Psoas muscle (tissue), 8 donors: Measurements from ENCODE around the gene HSPA6. TPM values are rescaled to one million over a fixed set of nuclear protein-coding genes. Genes with fewer than 3 reads are reported as not detected.

Experiments used
- ATAC-seq, 4 donors: fragments of 200-7000 bp; cut with Tn5 transposase; one replicate each; pipeline ENCODE4 v1.9.1; 2020; ENCODE audit warnings: moderate library complexity in 3 of 4, mild to moderate bottlenecking in 2 of 4
- DNase-seq, 2 donors: peaks; one replicate each; pipeline ENCODE4 v3.0.0-alpha.2; 2020
- H3K27ac ChIP-seq: fragments of 200-600 bp; one replicate; pipeline ENCODE4 v1.8.0; 2022
- H3K27me3 ChIP-seq, 3 donors: fragments of 200-600 bp in 1 of 3; one replicate each; pipeline versions ENCODE4 v1.6.1 to v1.8.0; 2013 to 2022; ENCODE audit warnings: low read length in 2 of 3, mild to moderate bottlenecking in 2 of 3, moderate library complexity in 1 of 3; ENCODE audit not compliant: insufficient read depth in 3 of 3
- H3K36me3 ChIP-seq, 2 donors: fragments of 200-600 bp in 1 of 2; one replicate each; pipeline versions ENCODE4 v1.6.1 to v1.8.0; 2013 to 2022; ENCODE audit warnings: low read depth in 1 of 2, mild to moderate bottlenecking in 1 of 2, moderate library complexity in 1 of 2; ENCODE audit not compliant: insufficient read depth in 1 of 2
- H3K4me1 ChIP-seq: fragments of 200-600 bp; one replicate; pipeline ENCODE4 v1.8.0; 2022
- H3K4me3 ChIP-seq: fragments of 200-600 bp; one replicate; pipeline ENCODE4 v1.8.0; 2022; ENCODE audit warnings: mild to moderate bottlenecking
- H3K9me3 ChIP-seq: fragments of 200-600 bp; one replicate; pipeline ENCODE4 v1.8.0; 2022
- WGBS, 3 donors: extraction: QIAGEN DNeasy Blood & Tissue Kit; methylation state at CpG; one replicate each; pipeline versions ENCODE4 v1.1.6 to v1.1.7; 2013; 5-methylcytosine and 5-hydroxymethylcytosine counted together
- intact Hi-C, 2 donors: fragments of 100-400 bp; cut with DNase I; formaldehyde crosslinking; loops; one replicate each; pipeline versions ENCODE4 v1.11.0 to v1.14.2; 2022
- polyA plus RNA-seq, 3 donors: library from polyadenylated mRNA; stranded (reverse); fragments of 200-250 nt; gene quantifications; one replicate each; pipeline ENCODE4 v1.2.3, GENCODE V29; 2013
- total RNA-seq, 4 donors: library from RNA; stranded (reverse); fragmentation: NEBNext Ultra II Directional in 2 of 4; extraction: Animal tissue kit (Norgen Biotek cat#: 25700) in 2 of 4; gene quantifications; one replicate each; pipeline versions ENCODE4 v1.2.1 to v1.2.4, GENCODE V29; 2021 to 2023
- TF ChIP-seq, protein P1 (sequence below): fragments of 200-600 bp; IDR thresholded peaks from one replicate; pipeline ENCODE4 v1.8.0; 2022; ENCODE audit warnings: antibody characterized with exemption
- donor health status: healthy with polysubstance abuse.
- donor health status: DM: no; HTN: no; CAD: no; lungs with moderate emphysema.
- donor health status: Bipolar disorder and iron deficiency.
- donor health status: healthy.
- donor health status: DM: yes; HTN: yes; CAD: no.
- donor health status: DM: no; HTN: no; CAD: no.
- donor health status: DM: no; HTN: no; CAD: no.
- donor health status: DM: yes; HTN: yes; CAD: no.

Gene HSPA6
- total and polyA plus RNA-seq, 7 donors = 0.32 to 37.7 (median 0.98) TPM

GRCh38 chr1:161498646-161499045, 25.7 kb upstream of the HSPA6 start:
- intact Hi-C loops = no loop called here
- Histone ChIP-seq H3K4me3 (no peak overlapping the region), H3K27ac (no peak overlapping the region), H3K4me1 (peaks cover 6% of the 10 kb centered on the region), H3K9me3 (no peaks in the 10 kb centered on the region), H3K36me3 (no peaks in the 10 kb centered on the region), H3K27me3 (peaks cover 1 to 47% (median 5%) of the 10 kb centered on the region in 3 donors)
- DNase-seq = no peak
- TF ChIP-seq, protein P1, sequence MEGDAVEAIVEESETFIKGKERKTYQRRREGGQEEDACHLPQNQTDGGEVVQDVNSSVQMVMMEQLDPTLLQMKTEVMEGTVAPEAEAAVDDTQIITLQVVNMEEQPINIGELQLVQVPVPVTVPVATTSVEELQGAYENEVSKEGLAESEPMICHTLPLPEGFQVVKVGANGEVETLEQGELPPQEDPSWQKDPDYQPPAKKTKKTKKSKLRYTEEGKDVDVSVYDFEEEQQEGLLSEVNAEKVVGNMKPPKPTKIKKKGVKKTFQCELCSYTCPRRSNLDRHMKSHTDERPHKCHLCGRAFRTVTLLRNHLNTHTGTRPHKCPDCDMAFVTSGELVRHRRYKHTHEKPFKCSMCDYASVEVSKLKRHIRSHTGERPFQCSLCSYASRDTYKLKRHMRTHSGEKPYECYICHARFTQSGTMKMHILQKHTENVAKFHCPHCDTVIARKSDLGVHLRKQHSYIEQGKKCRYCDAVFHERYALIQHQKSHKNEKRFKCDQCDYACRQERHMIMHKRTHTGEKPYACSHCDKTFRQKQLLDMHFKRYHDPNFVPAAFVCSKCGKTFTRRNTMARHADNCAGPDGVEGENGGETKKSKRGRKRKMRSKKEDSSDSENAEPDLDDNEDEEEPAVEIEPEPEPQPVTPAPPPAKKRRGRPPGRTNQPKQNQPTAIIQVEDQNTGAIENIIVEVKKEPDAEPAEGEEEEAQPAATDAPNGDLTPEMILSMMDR = no peak
- no peak for ATAC-seq
- WGBS, 3 donors = 89 to 95% (median 92%) methylated on average over 2 of the region's 2 CpGs

DNA sequence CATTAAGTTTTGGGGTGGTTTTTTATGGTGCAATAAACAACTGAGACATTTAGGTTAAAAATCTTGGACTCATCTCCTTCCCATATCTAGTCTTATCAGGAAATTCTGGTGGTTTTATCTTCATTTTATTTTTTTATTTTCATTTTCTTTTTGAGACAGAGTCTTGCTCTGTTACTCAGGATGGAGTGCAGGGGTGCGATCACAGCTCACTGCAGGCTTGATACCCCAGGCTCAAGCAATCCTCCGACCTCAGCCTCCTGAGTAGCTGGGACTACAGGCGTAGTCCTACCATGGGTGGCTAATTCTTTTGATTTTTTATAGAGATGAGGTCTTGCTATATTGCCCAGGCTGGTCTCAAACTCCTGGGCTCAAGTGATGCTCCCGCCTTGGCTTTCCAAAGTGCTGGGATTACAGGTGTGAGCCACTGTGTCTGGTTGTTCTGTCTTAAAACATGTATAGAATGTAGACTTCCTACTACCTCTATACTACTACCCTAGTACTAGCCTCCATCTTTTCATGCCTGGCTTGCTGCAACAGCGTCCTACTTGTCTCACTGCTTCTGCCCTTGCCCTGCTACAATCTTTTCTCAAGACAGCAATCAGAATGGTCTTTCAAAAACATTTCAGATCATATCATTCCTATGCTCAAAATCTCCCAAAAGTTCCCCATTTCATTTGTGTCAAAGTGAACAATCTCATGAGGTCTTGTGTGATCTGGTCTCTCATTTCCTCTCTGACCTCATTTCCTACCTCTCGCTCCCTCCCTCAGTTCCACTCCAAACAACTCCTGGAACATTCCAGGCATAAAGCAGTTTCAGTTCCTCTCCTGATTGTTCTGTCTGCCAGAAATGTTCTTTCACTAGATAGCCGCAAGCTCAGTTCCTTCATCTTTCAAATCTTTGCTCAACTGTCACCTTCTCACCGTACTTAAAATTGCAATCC, 25.0 kb upstream of the HSPA6 start:
- intact Hi-C loops = no loop called here
- H3K27me3 ChIP-seq = peaks cover 1 to 50% (median 5%) of the 10 kb centered on the region in 3 donors
- no peaks in the 10 kb centered on the region for H3K9me3 ChIP-seq
- peaks cover 6% of the 10 kb centered on the region for H3K4me1 ChIP-seq
- TF ChIP-seq, protein P1 = no peak
- no peak for DNase-seq
- no peak for ATAC-seq
- H3K27ac ChIP-seq = no peak overlapping the region
- no peaks in the 10 kb centered on the region for H3K36me3 ChIP-seq
- WGBS, 3 donors = 75 to 81% (median 81%) methylated on average over 8 of the region's 8 CpGs
- no peak overlapping the region for H3K4me3 ChIP-seq

- H3K4me1 ChIP-seq = peaks cover 6% of the 10 kb centered on the region
- TF ChIP-seq, protein P1 = no peak
- intact Hi-C loops = no loop called here
- DNase-seq (no peak), ATAC-seq (no peak)
- H3K27ac ChIP-seq = no peak overlapping the region
- H3K4me3 ChIP-seq = no peak overlapping the region
- H3K9me3 ChIP-seq = no peaks in the 10 kb centered on the region
- H3K36me3 ChIP-seq = no peaks in the 10 kb centered on the region
- H3K27me3 ChIP-seq = peaks cover 4 to 64% (median 5%) of the 10 kb centered on the region in 3 donors
- WGBS, 3 donors = 81 to 88% (median 86%) methylated on average over 1 of the region's 1 CpG
Observed at GRCh38 chr1:161501234-161501633, 23.1 kb upstream of the HSPA6 start.

DNA sequence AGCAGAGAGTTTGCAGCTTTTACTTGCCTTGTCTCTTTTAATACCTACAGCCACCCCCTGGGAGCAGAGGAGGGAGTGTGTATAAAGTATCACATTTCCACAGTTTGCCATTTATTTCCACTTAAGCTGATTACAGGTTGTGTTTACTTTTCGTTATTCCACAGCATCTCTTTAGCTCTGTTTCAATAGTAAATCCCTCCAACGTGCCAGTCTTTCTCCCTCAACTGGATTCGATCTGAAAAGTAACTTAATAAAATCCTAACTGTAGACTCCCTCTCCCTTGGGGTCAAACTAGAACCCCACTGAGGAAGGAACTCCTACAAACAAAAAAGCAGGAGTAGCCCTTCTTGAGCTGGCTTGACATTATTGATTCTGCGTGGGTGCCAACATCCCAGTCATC, 22.2 kb upstream of the HSPA6 start:
- Histone ChIP-seq H3K4me3 (no peak overlapping the region), H3K9me3 (no peaks in the 10 kb centered on the region), H3K4me1 (peaks cover 3% of the 10 kb centered on the region), H3K36me3 (no peaks in the 10 kb centered on the region), H3K27me3 (peaks cover 4 to 65% (median 5%) of the 10 kb centered on the region in 3 donors), H3K27ac (no peak overlapping the region)
- intact Hi-C loops = no loop called here
- 53 to 61% (median 60%) methylated on average over 4 of the region's 4 CpGs for WGBS, 3 donors
- DNase-seq = no peak
- TF ChIP-seq, protein P1 = no peak
- no peak for ATAC-seq
